Measurements from ENCODE around the gene ELANE.
"Not testable (repeated sequence)": the region's sequence is repeated elsewhere in the genome, so short reads cannot be mapped to it uniquely, and the experiment has no call there.

ELANE gene

GRCh38 chr19:814152-815078 is 37.7 kb upstream of the ELANE start:
- TF ChIP-seq PAX5 (IDR thresholded peaks at IDR 0.05; ENCODE audit: insufficient read depth, low read length, severe bottlenecking) (no peak), SPI1 (IDR thresholded peaks at IDR 0.05; ENCODE audit: low read depth, low read length) (no peak), POLR2A (IDR thresholded peaks at IDR 0.05; ENCODE audit: low read depth, low read length) (peak; percentile 52; the same call in 1 of the 2 replicates), POU2F2 (IDR thresholded peaks at IDR 0.05; ENCODE audit: low read depth, low read length) (0 out of 2 replicates have a peak, but pooled peaks have one; percentile 8), POLR2AphosphoS5 (IDR thresholded peaks at IDR 0.05; ENCODE audit: low read depth, low read length) (peak; percentile 95), TAF1 (IDR thresholded peaks at IDR 0.05; ENCODE audit: low read depth, low read length) (peak; percentile 37; the same call in 1 of the 2 replicates)
- FAIRE-seq, result no peak
- DNase-seq (ENCODE audit: insufficient read length, low spot score), result peak; percentile 47

GRCh38 chr19:815079-815774 is 36.9 kb upstream of the ELANE start:
- no peak; the same call in 1 of the 2 replicates for TF ChIP-seq POU2F2 (IDR thresholded peaks at IDR 0.05; ENCODE audit: low read depth, low read length)
- peak; percentile 0; the same call in 1 of the 2 replicates for TF ChIP-seq POLR2A (IDR thresholded peaks at IDR 0.05; ENCODE audit: low read depth, low read length)
- TF ChIP-seq TAF1 (IDR thresholded peaks at IDR 0.05; ENCODE audit: low read depth, low read length), result no peak
- TF ChIP-seq SPI1 (IDR thresholded peaks at IDR 0.05; ENCODE audit: low read depth, low read length), result no peak

GRCh38 chr19:815775-816499 is 36.2 kb upstream of the ELANE start:
- FAIRE-seq, result peak; percentile 41
- no peak for DNase-seq (ENCODE audit: insufficient read length, low spot score)
- peak; percentile 86 for TF ChIP-seq POLR2A (IDR thresholded peaks at IDR 0.05; ENCODE audit: low read depth, low read length)
- no peak for TF ChIP-seq PAX5 (IDR thresholded peaks at IDR 0.05; ENCODE audit: insufficient read depth, low read length, severe bottlenecking)
- TF ChIP-seq SPI1 (IDR thresholded peaks at IDR 0.05; ENCODE audit: low read depth, low read length), result no peak
- 0 out of 2 replicates have a peak, but pooled peaks have one; percentile 21 for TF ChIP-seq POU2F2 (IDR thresholded peaks at IDR 0.05; ENCODE audit: low read depth, low read length)
- peak; percentile 89 for TF ChIP-seq POLR2AphosphoS5 (IDR thresholded peaks at IDR 0.05; ENCODE audit: low read depth, low read length)
- no peak for TF ChIP-seq TAF1 (IDR thresholded peaks at IDR 0.05; ENCODE audit: low read depth, low read length)

More at GRCh38 chr19:815079-815774, 36.9 kb upstream of the ELANE start:
- DNase-seq (ENCODE audit: insufficient read length, low spot score), result peak; percentile 35
- no peak for FAIRE-seq

- no peak for DNase-seq (ENCODE audit: insufficient read length, low spot score)
- peak; percentile 57 for FAIRE-seq
- no peak for TF ChIP-seq POU2F2 (IDR thresholded peaks at IDR 0.05; ENCODE audit: low read depth, low read length)
- TF ChIP-seq POLR2A (IDR thresholded peaks at IDR 0.05; ENCODE audit: low read depth, low read length), result no peak
- no peak for TF ChIP-seq POLR2AphosphoS5 (IDR thresholded peaks at IDR 0.05; ENCODE audit: low read depth, low read length)
- no peak for TF ChIP-seq TAF1 (IDR thresholded peaks at IDR 0.05; ENCODE audit: low read depth, low read length)
- TF ChIP-seq PAX5 (IDR thresholded peaks at IDR 0.05; ENCODE audit: insufficient read depth, low read length, severe bottlenecking), result no peak
- no peak for TF ChIP-seq SPI1 (IDR thresholded peaks at IDR 0.05; ENCODE audit: low read depth, low read length)
Observed at GRCh38 chr19:816500-816857, 35.6 kb upstream of the ELANE start.

- not testable (repeated sequence) for FAIRE-seq; DNase-seq (ENCODE audit: insufficient read length, low spot score)
Observed at GRCh38 chr19:820212-820611, 31.9 kb upstream of the ELANE start.

- no peak for TF ChIP-seq POLR2A (IDR thresholded peaks at IDR 0.05; ENCODE audit: low read depth, low read length)
- no peak for TF ChIP-seq POU2F2 (IDR thresholded peaks at IDR 0.05; ENCODE audit: low read depth, low read length)
- no peak for TF ChIP-seq TAF1 (IDR thresholded peaks at IDR 0.05; ENCODE audit: low read depth, low read length)
- TF ChIP-seq PAX5 (IDR thresholded peaks at IDR 0.05; ENCODE audit: insufficient read depth, low read length, severe bottlenecking), result no peak
- TF ChIP-seq SPI1 (IDR thresholded peaks at IDR 0.05; ENCODE audit: low read depth, low read length), result no peak
- no peak for TF ChIP-seq POLR2AphosphoS5 (IDR thresholded peaks at IDR 0.05; ENCODE audit: low read depth, low read length)
- FAIRE-seq (no peak), DNase-seq (ENCODE audit: insufficient read length, low spot score) (no peak)
Observed at GRCh38 chr19:821231-821824, 30.8 kb upstream of the ELANE start.

- TF ChIP-seq POU2F2 (IDR thresholded peaks at IDR 0.05; ENCODE audit: low read depth, low read length) (no peak), SPI1 (IDR thresholded peaks at IDR 0.05; ENCODE audit: low read depth, low read length) (no peak), POLR2A (IDR thresholded peaks at IDR 0.05; ENCODE audit: low read depth, low read length) (no peak), TAF1 (IDR thresholded peaks at IDR 0.05; ENCODE audit: low read depth, low read length) (no peak), PAX5 (IDR thresholded peaks at IDR 0.05; ENCODE audit: insufficient read depth, low read length, severe bottlenecking) (no peak), POLR2AphosphoS5 (IDR thresholded peaks at IDR 0.05; ENCODE audit: low read depth, low read length) (no peak)
- DNase-seq (ENCODE audit: insufficient read length, low spot score) (no peak), FAIRE-seq (no peak)
Observed at GRCh38 chr19:821825-822503, 30.1 kb upstream of the ELANE start, which contains the start of gene PLPPR3. Gene PLPPR3, minus strand, starts transcription at chr19:821955. Its CDS starts 396 bp downstream, at chr19:821559.

GRCh38 chr19:823565-824121 is 28.5 kb upstream of the ELANE start:
- no peak for TF ChIP-seq PAX5 (IDR thresholded peaks at IDR 0.05; ENCODE audit: insufficient read depth, low read length, severe bottlenecking)
- no peak for TF ChIP-seq SPI1 (IDR thresholded peaks at IDR 0.05; ENCODE audit: low read depth, low read length)
- no peak for TF ChIP-seq POLR2A (IDR thresholded peaks at IDR 0.05; ENCODE audit: low read depth, low read length)
- TF ChIP-seq TAF1 (IDR thresholded peaks at IDR 0.05; ENCODE audit: low read depth, low read length), result no peak
- TF ChIP-seq POLR2AphosphoS5 (IDR thresholded peaks at IDR 0.05; ENCODE audit: low read depth, low read length), result no peak
- no peak for TF ChIP-seq POU2F2 (IDR thresholded peaks at IDR 0.05; ENCODE audit: low read depth, low read length)
- DNase-seq (ENCODE audit: insufficient read length, low spot score) (no peak), FAIRE-seq (no peak)

All from GM12891 (cell line).